NOMO-1 (cell line): Measurements from ENCODE around the gene ZNF730.
"Not testable (repeated sequence)": the region's sequence is repeated elsewhere in the genome, so short reads cannot be mapped to it uniquely, and the experiment has no call there.

Experiments used
- DNase-seq, 2 experiments: peaks; one replicate each; lab custom pipeline; 2025; ENCODE audit not compliant: unreplicated experiment in 2 of 2; lab: John Stamatoyannopoulos, UW

The ZNF730 gene

DNA sequence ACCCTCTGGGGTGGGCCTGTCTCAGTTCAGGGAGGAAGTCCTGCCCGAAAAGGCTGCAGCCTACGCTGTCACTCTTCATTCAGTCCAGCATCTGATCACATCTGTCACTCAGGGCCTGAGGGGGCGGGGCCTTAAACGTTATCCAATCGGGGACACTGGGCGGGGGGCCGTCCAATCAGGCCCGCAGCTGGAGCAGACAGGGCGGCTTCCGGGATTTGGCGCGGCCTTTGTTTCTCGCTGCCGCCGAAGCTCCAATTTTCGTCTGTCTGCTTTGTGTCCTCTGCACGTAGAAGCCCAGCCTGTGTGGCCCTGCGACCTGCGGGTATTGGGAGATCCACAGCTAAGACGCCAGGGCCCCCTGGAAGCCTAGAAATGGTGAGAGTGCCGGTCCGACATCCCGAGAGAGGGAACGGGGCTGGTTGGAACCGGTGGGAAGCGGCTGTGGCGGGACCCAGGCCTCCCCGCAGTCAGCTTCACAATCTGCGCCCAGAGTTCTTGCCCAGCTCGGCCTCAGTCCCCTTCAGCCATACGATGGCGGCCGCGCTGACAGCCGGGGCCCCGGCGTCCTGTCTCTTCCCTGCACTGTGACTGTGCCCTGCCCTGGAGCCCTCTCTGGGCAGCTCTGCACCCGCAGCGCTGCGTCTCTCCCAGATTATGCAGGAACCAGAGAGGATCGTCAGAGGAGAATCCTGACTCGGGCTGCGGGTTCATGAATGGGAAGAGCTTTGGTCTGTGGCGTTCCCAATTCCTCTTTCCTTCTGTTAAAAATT lies at the start of gene ZNF730:
TSS of gene ZNF730 (plus strand) at position 224 of the 770 bp plus-strand sequence. CDS start at position 373, 149 bp downstream.
- no peak for DNase-seq

GRCh38 chr19:23070353-23071146 lies 46.3 kb upstream of the ZNF730 start:
- no peak for DNase-seq

DNA sequence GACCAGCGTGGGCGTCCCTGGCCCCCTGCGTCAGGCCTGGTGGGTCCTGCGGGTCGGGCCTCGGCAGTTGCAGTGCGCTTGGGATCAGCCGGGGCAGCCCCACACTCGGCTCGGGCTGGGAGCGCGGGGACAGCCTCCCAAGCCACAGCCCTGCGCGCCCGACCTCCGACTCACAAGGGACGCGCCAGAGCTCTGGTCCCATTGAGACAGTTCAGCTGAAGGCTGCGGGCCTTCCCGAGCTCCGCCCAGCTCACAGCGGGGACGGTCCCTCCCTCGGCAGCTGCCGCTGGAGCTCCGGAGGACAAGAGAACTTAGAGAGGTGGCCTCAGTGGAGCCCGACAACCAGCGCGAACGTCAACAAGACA lies 45.7 kb upstream of the ZNF730 start:
- no peak for DNase-seq

DNA sequence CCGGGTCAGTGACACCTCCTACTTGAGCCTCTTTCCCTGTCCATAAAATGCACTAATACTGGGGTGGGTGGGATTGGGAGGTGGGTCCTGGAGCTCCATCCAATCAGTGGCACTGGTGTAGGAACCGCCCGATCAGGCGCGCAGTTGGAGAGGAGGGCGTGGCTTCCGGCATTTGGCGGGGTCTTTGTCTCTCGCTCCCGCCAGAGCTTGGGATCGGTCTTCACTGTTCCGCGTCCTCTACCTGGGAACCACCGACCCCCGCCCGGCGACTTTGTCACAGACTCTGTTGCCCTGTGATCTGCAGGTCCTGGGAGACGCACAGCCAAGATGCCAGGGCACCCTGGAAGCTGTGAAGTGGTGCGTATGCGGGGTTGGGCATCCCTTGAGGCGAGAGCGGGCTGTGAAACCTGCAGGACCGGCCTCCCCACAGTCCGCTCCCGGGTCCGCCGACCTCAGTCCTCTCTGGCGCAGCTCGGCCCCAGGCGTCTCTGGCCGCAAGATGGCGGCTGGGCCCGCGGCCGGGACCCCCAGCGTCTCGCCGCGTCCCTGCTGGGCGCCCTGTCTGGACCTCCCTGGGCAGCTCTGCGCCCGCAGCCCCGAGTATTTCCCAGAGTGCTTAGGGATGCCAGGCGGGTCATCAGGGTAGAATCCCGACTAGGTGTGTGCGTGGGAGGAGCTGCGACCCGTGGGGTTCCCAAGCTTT lies 41.6 kb upstream of the ZNF730 start:
- no peak for DNase-seq

DNA sequence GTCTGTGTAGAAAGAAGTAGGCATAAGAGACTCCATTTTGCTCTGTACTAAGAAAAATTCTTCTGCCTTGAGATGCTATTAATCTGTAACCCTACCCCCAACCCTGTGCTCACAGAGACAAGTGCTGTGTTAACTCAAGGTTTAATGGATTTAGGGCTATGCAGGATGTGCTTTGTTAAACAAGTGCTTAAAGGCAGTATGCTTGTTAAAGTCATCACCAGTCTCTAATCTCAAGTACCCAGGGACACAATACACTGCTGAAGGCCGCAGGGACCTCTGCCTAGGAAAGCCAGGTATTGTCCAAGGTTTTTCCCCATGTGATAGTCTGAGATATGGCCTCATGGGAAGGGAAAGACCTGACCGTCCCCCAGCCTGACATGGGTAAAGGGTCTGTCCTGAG lies 39.0 kb upstream of the ZNF730 start:
- not testable (repeated sequence) for DNase-seq

- no peak for DNase-seq
These were observed 23.0 kb upstream of the ZNF730 start for GRCh38 chr19:23093832-23094231.

GRCh38 chr19:23095418-23095817 lies 21.4 kb upstream of the ZNF730 start:
- DNase-seq, result no peak

DNA sequence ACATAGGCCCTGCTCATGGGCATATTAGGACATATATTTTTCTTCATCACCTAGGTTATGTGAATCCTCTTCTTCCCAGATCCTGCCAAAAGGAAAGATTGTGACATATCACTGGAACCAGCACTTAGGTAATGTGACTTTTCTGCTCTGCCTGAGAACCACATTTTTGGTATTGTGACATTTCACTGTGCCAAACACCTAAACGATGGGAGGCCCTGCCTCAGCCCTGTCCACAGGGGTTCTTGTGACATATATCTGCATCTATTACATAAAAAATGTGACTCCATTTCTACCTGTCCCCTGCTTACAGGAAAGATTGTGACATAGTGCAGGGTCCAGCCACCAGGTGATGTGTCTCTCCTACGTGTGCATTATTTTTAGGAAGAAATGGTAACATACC lies 18.5 kb upstream of the ZNF730 start:
- no peak for DNase-seq

DNA sequence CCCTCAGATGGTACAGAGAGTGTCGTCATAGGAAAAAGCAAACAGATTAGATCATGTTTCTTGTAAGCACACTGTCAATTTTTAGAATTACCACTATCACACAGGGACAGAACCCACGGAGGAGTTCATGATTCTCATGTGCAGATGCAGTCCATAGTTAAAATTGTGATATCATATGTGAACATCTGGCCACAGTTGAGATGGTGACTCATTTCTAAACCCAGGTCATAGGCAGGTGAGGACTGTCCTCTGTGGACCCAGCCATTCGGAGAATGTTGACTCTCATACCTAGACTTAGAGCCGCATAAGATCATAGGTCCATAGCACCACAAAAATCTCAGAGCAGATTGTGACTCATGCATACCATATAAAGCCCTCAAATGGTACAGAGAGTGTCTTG lies 17.8 kb upstream of the ZNF730 start:
- DNase-seq, result no peak

DNA sequence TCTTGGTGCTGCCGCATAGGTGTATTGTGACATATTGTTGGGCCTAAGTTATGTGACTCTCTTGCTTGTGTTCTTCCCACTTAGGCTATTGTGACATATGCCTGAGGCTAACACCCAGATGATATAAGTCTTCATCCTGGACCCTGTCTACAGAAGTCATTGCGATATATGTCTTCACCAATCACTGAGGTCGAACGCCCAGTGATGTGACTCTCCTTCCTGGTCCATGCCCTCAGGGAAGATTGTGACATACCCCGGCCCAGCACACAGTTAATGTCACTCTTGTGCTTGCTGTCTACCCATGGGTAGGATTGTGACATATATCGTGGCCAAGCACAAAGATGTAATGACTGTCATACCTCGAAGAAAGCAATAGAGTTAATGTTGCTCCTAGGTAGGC lies 16.9 kb upstream of the ZNF730 start:
- no peak for DNase-seq

DNA sequence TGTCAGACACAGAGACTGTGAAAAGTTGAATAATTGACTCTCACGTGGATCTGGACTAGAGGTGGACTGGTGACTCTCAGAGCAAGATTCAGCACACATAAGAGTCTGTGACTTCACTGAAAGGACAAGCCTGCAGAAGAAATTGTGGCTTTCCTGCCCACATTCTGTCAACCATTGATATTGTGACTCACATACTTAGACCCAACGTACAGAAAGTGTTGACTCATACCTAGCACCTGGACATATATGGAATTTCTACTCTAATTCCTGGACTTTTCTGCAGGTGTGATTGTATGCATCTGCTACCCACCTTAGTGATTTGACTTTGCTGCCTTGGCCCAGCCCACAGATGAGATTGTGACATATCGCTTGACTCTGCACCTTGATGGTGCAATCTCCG lies 15.6 kb upstream of the ZNF730 start:
- no peak for DNase-seq

DNA sequence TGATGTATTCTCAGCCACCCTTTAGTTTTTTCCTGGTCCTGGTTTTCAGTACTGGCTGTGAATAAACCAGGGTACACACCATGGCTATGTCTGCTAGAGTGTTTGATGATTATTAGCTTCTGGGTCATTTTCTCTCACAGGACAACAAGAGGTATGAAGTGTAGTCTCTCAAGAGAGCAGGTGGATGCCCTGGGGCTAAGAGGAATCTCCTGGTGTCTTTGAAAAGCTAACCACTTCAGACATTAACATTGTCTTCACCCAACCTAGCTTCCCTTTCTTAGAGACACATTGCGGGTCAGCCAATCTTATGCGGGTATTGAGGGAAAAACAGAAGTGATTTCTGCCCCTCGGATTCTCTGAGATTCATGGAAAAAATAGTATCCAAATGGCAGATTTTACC lies 1.6 kb downstream of the ZNF730 start:
- DNase-seq, result no peak

GRCh38 chr19:23134211-23134610 lies 17.4 kb downstream of the ZNF730 start:
- not testable (repeated sequence) for DNase-seq

DNA sequence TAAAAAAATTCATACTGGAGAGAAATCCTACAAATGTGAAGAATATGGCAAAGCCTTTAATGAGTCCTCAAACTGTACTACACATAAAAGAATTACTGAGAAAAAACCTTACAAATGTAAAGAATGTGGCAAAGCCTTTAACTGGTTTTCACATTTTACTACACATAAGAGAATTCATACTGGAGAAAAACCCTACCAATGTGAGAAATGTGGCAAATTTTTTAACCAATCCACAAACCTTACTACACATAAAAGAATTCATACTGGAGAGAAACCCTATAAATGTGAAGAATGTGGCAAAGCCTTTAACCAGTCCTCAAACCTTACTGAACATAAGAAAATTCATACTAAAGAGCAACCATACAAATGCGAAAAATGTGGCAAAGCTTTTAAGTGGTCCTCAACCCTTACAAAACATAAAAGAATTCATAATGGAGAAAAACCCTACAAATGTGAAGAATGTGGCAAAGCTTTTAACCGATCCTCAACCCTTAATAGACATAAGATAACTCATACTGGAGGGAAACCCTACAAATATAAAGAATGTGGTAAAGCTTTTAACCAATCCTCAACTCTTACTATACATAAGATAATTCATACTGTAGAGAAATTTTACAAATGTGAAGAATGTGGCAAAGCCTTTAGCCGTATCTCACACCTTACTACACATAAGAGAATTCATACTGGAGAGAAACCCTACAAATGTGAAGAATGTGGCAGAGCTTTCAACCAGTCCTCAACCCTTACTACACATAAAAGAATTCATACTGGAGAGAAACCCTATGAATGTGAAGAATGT lies 29.0 kb downstream of the ZNF730 start:
- no peak for DNase-seq

GRCh38 chr19:23160766-23161165 lies 43.9 kb downstream of the ZNF730 start:
- no peak for DNase-seq

- DNase-seq, result not testable (repeated sequence)
These were observed 51.5 kb downstream of the ZNF730 start for GRCh38 chr19:23168286-23168685.

- DNase-seq, result no peak
These were observed 66.4 kb downstream of the ZNF730 start for GRCh38 chr19:23183251-23183650.

GRCh38 chr19:23190341-23190740 lies 73.5 kb downstream of the ZNF730 start:
- no peak for DNase-seq
